Muscle layer of duodenum (tissue), 2 donors: Measurements from ENCODE around the gene KIF13A.
"Not testable (repeated sequence)": the region's sequence is repeated elsewhere in the genome, so short reads cannot be mapped to it uniquely, and the experiment has no call there.

Source experiments
- H3K27ac ChIP-seq: one replicate; pipeline ENCODE4 v1.7.0; 2013; ENCODE audit warnings: mild to moderate bottlenecking, low read length
- H3K27me3 ChIP-seq: one replicate; pipeline ENCODE4 v1.7.0; 2013; ENCODE audit warnings: low read depth, mild to moderate bottlenecking, control low read depth, low read length
- H3K36me3 ChIP-seq, 2 donors: one replicate each; pipeline ENCODE4 v1.7.0; 2013; ENCODE audit warnings: low read length in 2 of 2, control low read depth in 1 of 2, mild to moderate bottlenecking in 1 of 2; ENCODE audit not compliant: insufficient read depth in 2 of 2, control insufficient read depth in 1 of 2
- H3K4me1 ChIP-seq, 2 donors: one replicate each; pipeline ENCODE4 v1.7.0; 2013; ENCODE audit warnings: low read length in 2 of 2, mild to moderate bottlenecking in 2 of 2, control low read depth in 1 of 2, moderate library complexity in 1 of 2; ENCODE audit not compliant: insufficient read depth in 2 of 2, control insufficient read depth in 1 of 2
- H3K4me3 ChIP-seq, 2 donors: one replicate each; pipeline ENCODE4 v1.7.0; 2013; ENCODE audit warnings: low read length in 2 of 2, low read depth in 1 of 2, mild to moderate bottlenecking in 1 of 2
- H3K9me3 ChIP-seq, 2 donors: one replicate each; pipeline ENCODE4 v1.7.0; 2013; ENCODE audit warnings: low read length in 2 of 2, control low read depth in 1 of 2, mild to moderate bottlenecking in 1 of 2; ENCODE audit not compliant: control insufficient read depth in 1 of 2
- donor health status: healthy.

KIF13A gene

GRCh38 chr6:17744757-17745308 is 242.6 kb downstream of the KIF13A start:
- H3K36me3 ChIP-seq, H3K9me3 ChIP-seq, H3K4me1 ChIP-seq, H3K27ac ChIP-seq, H3K4me3 ChIP-seq, H3K27me3 ChIP-seq: not testable (repeated sequence)

DNA sequence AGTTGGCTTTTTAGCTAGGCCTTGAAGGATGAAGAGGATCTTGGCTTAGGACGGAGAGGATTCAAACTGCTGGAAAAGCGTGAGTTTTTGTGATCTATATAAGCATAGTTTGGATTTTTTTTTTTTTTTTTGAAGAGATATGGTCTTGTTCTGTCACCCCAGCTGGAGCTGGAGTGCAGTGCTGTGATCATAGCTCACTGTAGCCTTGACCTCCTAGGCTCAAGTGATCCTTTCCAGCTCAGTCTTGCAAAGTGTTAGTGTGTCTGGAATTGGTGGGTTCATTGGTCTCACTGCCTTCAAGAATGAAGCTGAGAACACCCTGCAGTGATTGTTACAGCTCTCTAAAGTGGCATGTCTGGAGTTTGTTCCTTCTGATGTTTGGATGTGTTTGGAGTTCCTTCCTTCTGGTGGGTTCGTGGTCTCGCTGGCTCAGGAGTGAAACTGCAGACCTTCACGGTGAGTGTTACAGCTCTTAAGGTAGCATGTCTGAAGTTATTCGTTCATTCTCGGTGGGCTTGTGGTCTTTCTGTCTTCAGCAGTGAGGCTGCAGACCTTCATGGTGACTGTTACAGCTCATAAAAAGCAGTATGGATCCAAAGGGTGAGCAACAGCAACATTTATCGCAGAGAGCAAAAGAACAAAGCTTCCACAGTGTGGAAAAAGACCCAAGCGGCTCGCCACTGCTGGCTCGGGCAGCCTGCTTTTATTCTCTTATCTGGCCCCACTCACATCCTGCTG is 243.2 kb downstream of the KIF13A start:
- no peaks in the 10 kb centered on the region for H3K27me3 ChIP-seq
- H3K9me3 ChIP-seq = no peaks in the 10 kb centered on the region
- no peak overlapping the region for H3K27ac ChIP-seq
- no peaks in the 10 kb centered on the region for H3K36me3 ChIP-seq
- H3K4me3 ChIP-seq = no peak overlapping the region
- peaks cover 0 to 5% of the 10 kb centered on the region in 2 donors for H3K4me1 ChIP-seq

DNA sequence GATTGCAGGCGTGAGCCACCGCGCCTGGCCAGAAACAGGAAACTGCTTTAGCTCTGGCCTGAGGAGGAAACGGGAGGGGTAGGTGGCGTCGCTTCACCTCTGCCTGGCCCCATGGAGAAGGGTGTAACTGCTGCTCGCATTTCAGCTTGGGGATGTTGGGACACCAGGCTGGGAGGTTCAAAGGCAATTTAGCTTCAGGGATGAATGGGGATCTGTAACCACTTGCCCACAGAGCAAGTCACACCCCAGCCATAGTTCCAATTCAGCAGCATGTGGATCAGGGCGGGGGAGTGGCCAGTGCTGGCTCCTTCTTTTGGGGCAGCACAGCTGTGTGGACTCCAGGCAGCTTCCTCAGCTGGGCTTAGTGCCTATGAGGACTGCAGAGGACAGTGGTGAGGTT is 245.9 kb downstream of the KIF13A start:
- H3K9me3 ChIP-seq = peaks cover 0 to 11% of the 10 kb centered on the region in 2 donors
- H3K4me1 ChIP-seq = peaks cover 0 to 5% of the 10 kb centered on the region in 2 donors
- H3K36me3 ChIP-seq = no peaks in the 10 kb centered on the region
- no peak overlapping the region for H3K27ac ChIP-seq
- H3K27me3 ChIP-seq = no peaks in the 10 kb centered on the region
- no peak overlapping the region for H3K4me3 ChIP-seq

DNA sequence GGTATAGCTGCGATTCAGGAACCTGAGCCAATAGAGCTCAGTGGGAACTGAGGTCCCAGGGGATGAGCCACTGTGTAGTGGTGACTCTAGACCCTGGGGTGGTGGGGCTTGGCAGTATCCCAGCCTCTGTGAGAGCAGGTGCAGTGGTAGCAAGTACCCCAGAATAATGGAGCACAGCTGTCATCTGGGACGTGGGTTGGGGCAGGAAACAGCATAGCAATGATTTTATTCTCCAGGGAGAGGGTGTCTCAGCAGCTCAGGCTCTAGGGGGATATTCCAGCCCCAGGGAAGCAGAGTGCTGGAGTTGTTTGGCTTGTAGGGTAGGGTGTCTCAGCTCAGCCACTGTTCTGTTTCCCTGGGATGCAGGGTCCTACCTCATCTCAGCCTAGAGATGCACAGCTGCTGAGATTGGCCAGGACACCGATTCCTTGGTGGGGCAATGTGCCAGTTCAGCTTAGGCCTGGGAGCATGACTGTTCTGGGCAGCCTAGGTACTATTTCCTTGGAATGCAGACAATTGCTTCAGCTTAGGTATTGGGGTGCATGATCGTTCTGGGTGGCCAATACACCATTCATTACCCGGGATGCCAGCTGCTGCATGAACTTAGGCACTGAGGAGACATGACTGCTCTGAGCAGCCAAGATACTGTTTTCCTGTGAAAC is 246.7 kb downstream of the KIF13A start:
- H3K4me1 ChIP-seq = peaks cover 0 to 5% of the 10 kb centered on the region in 2 donors
- no peak overlapping the region for H3K27ac ChIP-seq
- no peak overlapping the region for H3K4me3 ChIP-seq
- no peaks in the 10 kb centered on the region for H3K27me3 ChIP-seq
- H3K9me3 ChIP-seq = peaks cover 0 to 11% of the 10 kb centered on the region in 2 donors
- no peaks in the 10 kb centered on the region for H3K36me3 ChIP-seq

DNA sequence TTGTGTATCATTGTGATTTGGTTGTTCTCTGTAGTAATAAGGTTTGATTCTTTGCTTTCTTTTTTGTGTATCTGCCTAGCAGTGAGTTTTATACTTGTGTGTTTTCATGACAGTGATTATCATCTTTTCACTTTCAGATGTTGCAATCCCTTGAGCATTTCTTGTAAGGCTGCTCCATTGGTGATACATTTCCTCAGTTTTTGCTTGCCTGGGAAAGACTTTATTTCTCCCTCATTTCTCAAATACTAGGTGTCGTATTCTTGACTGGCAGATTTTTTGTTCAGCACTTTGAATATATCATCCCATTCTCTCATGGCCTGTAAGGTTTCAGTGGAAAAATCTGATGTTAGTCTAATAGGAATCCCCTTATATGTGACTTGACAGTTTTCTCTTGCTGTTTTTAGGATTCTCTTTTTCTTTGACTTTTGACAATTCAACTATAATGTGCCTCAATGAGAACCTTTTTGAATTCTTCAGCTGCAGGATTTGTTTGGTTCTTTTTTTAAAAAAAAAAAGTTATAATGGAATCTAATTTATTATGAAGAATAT is 249.7 kb downstream of the KIF13A start:
- Histone ChIP-seq H3K9me3 (peaks cover 0 to 11% of the 10 kb centered on the region in 2 donors), H3K36me3 (no peaks in the 10 kb centered on the region), H3K27me3 (no peaks in the 10 kb centered on the region), H3K27ac (no peak overlapping the region), H3K4me3 (no peak overlapping the region), H3K4me1 (peaks cover 0 to 5% of the 10 kb centered on the region in 2 donors)

DNA sequence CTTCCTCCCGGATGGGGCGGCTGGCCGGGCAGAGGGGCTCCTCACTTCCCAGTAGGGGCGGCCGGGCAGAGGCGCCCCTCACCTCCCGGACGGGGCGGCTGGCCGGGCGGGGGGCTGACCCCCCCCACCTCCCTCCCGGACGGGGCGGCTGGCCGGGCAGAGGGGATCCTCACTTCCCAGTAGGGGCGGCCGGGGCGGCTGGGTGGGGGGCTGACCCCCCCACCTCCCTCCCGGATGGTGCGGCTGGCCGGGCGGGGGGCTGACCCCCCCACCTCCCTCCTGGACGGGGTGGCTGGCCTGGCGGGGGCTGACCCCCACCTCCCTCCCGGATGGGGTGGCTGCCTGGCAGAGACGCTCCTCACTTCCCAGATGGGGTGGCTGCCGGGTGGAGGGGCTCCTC is 252.1 kb downstream of the KIF13A start:
- not testable (repeated sequence) for H3K27ac ChIP-seq, H3K4me3 ChIP-seq, H3K27me3 ChIP-seq, H3K4me1 ChIP-seq, H3K36me3 ChIP-seq
- H3K9me3 ChIP-seq = peaks cover 0 to 11% of the 10 kb centered on the region in 2 donors

DNA sequence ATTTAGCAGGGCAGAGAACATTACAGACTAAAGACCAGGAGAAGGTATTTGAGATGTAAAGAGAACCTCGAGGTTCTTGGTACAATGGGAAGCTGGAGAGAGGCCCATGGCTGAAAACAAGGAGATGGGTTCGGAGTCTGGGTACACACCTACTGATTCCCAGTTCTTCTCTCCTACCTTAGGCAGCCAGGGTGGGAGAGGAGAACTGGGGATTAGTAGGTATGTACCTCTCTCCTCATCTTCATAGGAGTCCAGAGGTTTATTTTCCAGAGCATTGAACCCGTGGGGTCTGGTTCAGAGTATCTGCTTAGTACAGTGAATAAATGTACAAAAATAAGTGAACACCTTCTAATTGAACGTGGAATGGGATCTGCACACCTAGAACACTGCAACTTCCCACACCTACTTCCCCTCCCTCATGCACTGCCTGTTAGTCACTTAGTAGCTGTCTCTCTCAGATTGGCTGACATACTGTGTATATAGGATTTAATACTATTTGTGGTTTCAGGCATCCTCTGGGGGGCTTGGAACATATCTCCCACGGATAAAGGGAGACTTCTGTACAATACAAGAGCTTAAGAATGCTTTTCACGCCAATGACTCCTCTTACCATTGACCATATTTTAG is 257.2 kb downstream of the KIF13A start:
- H3K27ac ChIP-seq = no peak overlapping the region
- no peaks in the 10 kb centered on the region for H3K4me1 ChIP-seq
- no peak overlapping the region for H3K4me3 ChIP-seq
- no peaks in the 10 kb centered on the region for H3K9me3 ChIP-seq
- H3K27me3 ChIP-seq = no peaks in the 10 kb centered on the region
- H3K36me3 ChIP-seq = no peaks in the 10 kb centered on the region

GRCh38 chr6:17729223-17730077 is 258.0 kb downstream of the KIF13A start:
- Histone ChIP-seq H3K36me3 (no peaks in the 10 kb centered on the region), H3K27me3 (no peaks in the 10 kb centered on the region), H3K27ac (no peak overlapping the region), H3K4me1 (no peaks in the 10 kb centered on the region), H3K4me3 (no peak overlapping the region), H3K9me3 (no peaks in the 10 kb centered on the region)

DNA sequence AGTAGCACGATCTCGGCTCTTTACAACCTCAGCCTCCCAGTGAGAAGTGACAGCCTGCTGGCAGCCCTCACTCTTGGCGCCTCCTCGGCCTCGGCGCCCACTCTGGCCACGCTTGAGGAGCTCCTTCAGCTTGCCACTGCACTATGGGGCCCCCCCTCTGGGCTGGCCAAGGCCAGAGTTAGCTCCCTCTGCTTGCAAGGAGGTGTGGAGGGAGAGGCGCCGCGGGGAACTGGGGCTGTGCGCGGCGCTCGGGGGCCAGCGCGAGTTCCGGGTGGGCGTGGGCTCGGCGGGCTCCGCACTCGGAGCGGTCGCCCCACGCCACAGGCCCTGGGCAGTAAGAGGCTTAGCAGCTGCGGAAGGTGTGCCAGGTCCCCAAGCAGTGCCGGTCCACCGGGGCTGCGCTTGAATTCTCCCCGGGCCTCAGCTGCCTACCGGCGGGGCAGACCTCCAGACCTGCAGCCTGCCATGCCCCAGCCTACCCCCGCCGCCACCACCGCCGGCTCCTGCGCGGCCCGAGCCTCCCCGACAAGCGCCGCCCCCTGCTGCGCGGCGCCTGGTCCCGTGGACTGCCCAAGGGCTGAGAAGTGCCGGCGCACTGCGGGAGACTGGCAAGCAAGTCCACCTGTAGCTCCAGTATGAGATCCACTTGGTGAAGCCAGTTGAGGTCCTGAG is 258.7 kb downstream of the KIF13A start:
- no peaks in the 10 kb centered on the region for H3K4me1 ChIP-seq
- H3K27ac ChIP-seq = no peak overlapping the region
- H3K36me3 ChIP-seq = no peaks in the 10 kb centered on the region
- no peaks in the 10 kb centered on the region for H3K9me3 ChIP-seq
- no peak overlapping the region for H3K4me3 ChIP-seq
- H3K27me3 ChIP-seq = no peaks in the 10 kb centered on the region

DNA sequence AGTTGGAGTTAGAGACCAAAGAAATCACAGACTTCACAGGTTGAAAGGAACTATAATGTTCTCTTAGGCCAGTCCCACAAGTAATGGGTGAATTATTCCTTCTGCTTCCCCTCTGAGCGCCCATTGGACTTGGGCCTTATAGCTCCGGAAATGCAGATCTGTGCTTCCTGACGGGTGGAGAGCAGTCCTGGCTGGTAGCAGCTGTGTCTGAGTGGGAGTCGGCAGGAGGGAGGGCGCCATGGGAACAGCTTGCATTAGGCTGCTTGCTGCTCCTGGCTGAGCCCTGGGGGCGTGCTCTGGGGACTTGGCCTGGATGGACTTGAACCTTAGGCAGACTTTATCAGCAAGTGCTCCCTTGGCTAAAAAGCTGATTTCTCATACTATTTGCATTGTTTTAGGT is 262.4 kb downstream of the KIF13A start:
- Histone ChIP-seq H3K4me3 (no peak overlapping the region), H3K27me3 (no peaks in the 10 kb centered on the region), H3K27ac (no peak overlapping the region), H3K36me3 (no peaks in the 10 kb centered on the region), H3K4me1 (no peaks in the 10 kb centered on the region), H3K9me3 (no peaks in the 10 kb centered on the region)
